Activated naive CD4-positive, alpha-beta T cell treated with Interleukin-2 at 50 U/mL for 16 hours (primary cell): ENCODE results near the gene HIPK4.
"Not testable (repeated sequence)": the region's sequence is repeated elsewhere in the genome, so short reads cannot be mapped to it uniquely, and the experiment has no call there.

Source experiments
- DNase-seq: peaks from one replicate; pipeline ENCODE4 v3.0.0-alpha.2; 2020

The HIPK4 gene

DNA sequence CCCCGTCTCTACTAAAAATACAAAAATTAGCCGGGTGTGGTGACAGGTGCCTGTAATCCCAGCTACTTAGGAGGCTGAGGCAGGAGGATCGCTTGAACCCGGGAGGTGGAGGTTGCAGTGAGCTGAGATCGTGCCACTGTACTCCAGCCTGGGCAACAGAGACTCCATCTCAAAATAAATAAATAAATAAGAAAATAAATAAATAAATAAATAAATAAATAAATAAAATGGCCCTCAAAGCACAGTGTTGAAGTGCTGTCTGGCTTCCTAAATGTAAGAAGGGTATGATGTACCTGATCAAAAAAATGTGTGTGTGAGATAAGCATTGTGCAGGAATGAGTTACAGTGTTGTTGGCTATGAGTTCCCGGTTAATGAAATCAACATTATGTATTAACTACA is 56.9 kb downstream of the HIPK4 start:
- not testable (repeated sequence) for DNase-seq

DNA sequence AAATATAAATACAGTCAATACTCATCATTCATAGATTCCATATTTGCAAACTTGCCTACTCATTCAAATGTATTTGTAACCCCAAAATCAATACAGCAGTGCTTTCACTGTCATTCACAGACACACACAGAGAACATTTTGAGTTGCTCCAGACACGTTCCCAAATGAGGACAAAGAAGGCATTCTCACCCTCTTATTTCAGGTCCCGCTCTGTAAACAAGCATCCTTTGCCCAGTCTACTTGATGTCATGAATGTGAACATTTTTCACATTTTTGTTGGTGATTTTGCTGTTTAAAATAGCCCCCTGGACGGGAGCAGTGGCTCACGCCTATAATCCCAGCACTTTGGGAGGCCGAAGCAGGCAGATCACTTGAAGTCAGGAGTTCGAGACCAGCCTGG is 57.3 kb downstream of the HIPK4 start:
- no peak for DNase-seq

DNA sequence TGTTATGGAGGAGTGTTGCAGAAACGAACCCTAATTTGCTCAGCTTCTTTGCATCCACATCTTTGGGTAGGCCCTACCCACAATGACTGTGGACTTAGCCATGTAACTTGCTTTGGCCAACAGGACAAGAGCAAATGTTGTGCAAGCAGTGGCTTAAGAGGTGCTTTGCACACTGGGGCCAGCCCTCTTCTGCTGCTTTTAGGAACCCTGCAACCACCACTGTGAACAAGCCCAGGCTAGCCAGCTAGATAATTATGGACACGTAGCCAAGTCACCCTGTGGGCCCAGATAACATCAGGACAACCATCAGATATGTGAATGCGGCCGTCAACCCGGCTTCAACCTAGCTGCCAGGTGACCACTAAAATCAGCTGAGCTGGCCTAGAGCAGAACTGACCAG is 58.9 kb downstream of the HIPK4 start:
- DNase-seq, result no peak
